ENCODE measurements around the gene PIGP. TPM values are rescaled to one million over a fixed set of nuclear protein-coding genes. Genes with fewer than 3 reads are reported as not detected.

PIGP gene
- total and polyA plus RNA-seq, 2 donors (not counting 3 experiments of a cell fraction or from before 2014, with no cell fraction given) = 11.4 to 18.9 TPM

DNA sequence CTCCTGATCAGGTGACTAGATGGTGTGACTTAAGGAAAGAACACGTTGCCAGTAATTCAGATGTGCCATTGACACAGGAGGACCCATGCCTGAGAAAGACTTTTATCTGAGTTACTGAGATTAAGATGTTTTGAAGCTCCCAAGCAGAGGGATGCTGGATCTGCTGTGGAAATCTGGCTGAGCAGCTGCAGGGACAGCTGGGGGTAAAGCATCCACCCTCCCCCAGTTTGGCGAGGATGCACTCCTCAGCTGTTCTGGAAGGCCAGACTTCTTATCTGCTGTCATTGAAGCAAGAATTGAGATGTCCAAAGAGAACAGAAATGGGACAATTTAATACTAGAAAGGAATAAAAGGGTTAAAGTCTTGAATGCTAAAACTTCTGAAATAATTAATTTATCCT, 25.9 kb upstream of the PIGP start:
- no peaks in the 10 kb centered on the region for H3K27me3 ChIP-seq (ENCODE audit: control insufficient read depth in 2 of 2, insufficient read depth in 2 of 2, low read length in 2 of 2)
- H3K27ac ChIP-seq (ENCODE audit: insufficient read depth, low read depth, low read length) = no peak overlapping the region
- ChIA-PET CTCF (interaction anchor here (1.2 kb wide), 1 partner anchor 18 kb away, joined by 3 read pairs; no protein-coding TSS in a partner anchor), POLR2A (no interaction called here)
- no peaks in the 10 kb centered on the region for H3K9me3 ChIP-seq (replicated peaks; ENCODE audit: control insufficient read depth, insufficient read depth, low read length)
- H3K9me1 ChIP-seq (replicated peaks; ENCODE audit: control insufficient read depth, extremely low read depth, insufficient read depth, low read length) = no peaks in the 10 kb centered on the region
- H3K9ac ChIP-seq (replicated peaks; ENCODE audit: extremely low read depth, insufficient read depth, low read length) = no peak overlapping the region
- no peaks in the 10 kb centered on the region for H3K4me1 ChIP-seq (ENCODE audit: control insufficient read depth, extremely low read depth, insufficient read depth, low read length)
- no peak overlapping the region for H2AFZ ChIP-seq (ENCODE audit: low read depth, low read length)
- no TSS peak for BruUV-seq (replicated peaks)
- no peak overlapping the region for H3K4me3 ChIP-seq (replicated peaks in 1 of 3; ENCODE audit: insufficient read depth in 1 of 3, low read depth in 1 of 3, low read length in 3 of 3)
- intact Hi-C loops (cut with micrococcal nuclease) (no loop called here), dilution Hi-C loops (cut with MboI; ENCODE audit: extremely low pct_ligation_motif_present, low sequenced_read_pairs) (no loop called here)
- FAIRE-seq (no peak), DNase-seq (ENCODE audit: low read depth, low spot score) (no peak)
- H4K20me1 ChIP-seq (replicated peaks; ENCODE audit: control insufficient read depth, extremely low read depth, insufficient read depth, low read length) = no peaks in the 10 kb centered on the region
- peaks cover 6 to 8% of the 10 kb centered on the region in 2 experiments for H3K36me3 ChIP-seq (ENCODE audit: control insufficient read depth in 2 of 2, extremely low read depth in 1 of 2, insufficient read depth in 2 of 2, low read length in 2 of 2)
- H3K4me2 ChIP-seq (ENCODE audit: insufficient read depth, low read length) = no peak overlapping the region
- no peaks in the 10 kb centered on the region for H3K79me2 ChIP-seq (ENCODE audit: control insufficient read depth, insufficient read depth, low read length)
- TF ChIP-seq JUN (IDR thresholded peaks at IDR 0.05; ENCODE audit: borderline replicate concordance, insufficient read depth, insufficient read length, low read depth) (no peak), GATA2 (IDR thresholded peaks at IDR 0.05; ENCODE audit: insufficient read depth, insufficient read length, low read depth, low read length) (no peak), POLR2A (IDR thresholded peaks at IDR 0.05; ENCODE audit: low read depth, low read length) (no peak), POLR2AphosphoS5 (IDR thresholded peaks at IDR 0.05; ENCODE audit: insufficient read depth, low read depth, low read length) (no peak), FOS (IDR thresholded peaks at IDR 0.05; ENCODE audit: borderline replicate concordance, insufficient read depth, low read length) (no peak), MYC (IDR thresholded peaks at IDR 0.05; ENCODE audit: low read depth, low read length) (no peak), EZH2 (IDR thresholded peaks at IDR 0.05; ENCODE audit: borderline replicate concordance, low read depth, low read length, severe bottlenecking) (no peak)
- TF ChIP-seq, protein P1, sequence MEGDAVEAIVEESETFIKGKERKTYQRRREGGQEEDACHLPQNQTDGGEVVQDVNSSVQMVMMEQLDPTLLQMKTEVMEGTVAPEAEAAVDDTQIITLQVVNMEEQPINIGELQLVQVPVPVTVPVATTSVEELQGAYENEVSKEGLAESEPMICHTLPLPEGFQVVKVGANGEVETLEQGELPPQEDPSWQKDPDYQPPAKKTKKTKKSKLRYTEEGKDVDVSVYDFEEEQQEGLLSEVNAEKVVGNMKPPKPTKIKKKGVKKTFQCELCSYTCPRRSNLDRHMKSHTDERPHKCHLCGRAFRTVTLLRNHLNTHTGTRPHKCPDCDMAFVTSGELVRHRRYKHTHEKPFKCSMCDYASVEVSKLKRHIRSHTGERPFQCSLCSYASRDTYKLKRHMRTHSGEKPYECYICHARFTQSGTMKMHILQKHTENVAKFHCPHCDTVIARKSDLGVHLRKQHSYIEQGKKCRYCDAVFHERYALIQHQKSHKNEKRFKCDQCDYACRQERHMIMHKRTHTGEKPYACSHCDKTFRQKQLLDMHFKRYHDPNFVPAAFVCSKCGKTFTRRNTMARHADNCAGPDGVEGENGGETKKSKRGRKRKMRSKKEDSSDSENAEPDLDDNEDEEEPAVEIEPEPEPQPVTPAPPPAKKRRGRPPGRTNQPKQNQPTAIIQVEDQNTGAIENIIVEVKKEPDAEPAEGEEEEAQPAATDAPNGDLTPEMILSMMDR (IDR thresholded peaks at IDR 0.05; ENCODE audit: extremely low read depth in 1 of 2, insufficient read depth in 1 of 2, low read depth in 1 of 2, low read length in 2 of 2) = no peak
- TF ChIP-seq, protein P2, sequence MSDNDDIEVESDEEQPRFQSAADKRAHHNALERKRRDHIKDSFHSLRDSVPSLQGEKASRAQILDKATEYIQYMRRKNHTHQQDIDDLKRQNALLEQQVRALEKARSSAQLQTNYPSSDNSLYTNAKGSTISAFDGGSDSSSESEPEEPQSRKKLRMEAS (IDR thresholded peaks at IDR 0.05; ENCODE audit: insufficient read depth, insufficient read length) = no peak

Measured in endothelial cell of umbilical vein (primary cell).